ENCODE measurements around the gene DLD.
A peak's percentile ranks its signal among the peaks of the same experiment; 100 is the strongest.
"Not testable (repeated sequence)": the region's sequence is repeated elsewhere in the genome, so short reads cannot be mapped to it uniquely, and the experiment has no call there.

The DLD gene

DNA sequence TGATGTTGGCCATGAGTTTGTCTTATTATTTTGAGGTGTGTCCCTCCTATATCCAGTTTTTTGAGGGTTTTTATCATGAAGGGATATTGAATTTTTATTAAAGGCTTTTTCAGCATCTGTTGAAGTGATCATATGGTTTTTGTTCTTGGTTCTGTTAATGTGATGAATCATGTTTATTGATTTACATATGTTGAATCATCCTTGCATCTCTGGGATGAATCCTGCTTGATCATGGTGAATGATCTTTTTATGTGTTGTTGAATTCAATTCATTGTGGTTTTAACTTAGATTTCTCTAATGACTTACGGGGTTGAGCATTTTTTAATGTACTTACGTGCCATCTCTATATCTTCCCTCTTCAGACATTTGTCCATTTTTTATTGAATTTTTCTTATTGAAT, 22.9 kb downstream of the DLD start:
- Histone ChIP-seq H3K9ac (no peak overlapping the region), H3K27me3 (no peaks in the 10 kb centered on the region), H3K4me3 (no peak overlapping the region), H4K20me1 (peaks cover 20% of the 10 kb centered on the region), H3K4me2 (no peak overlapping the region), H3K4me1 (no peaks in the 10 kb centered on the region), H3K27ac (no peak overlapping the region), H3K9me3 (no peaks in the 10 kb centered on the region), H3K36me3 (peaks cover 92% of the 10 kb centered on the region)
- no peak for TF ChIP-seq Cebpa-rat (IDR thresholded peaks at IDR 0.05)

DNA sequence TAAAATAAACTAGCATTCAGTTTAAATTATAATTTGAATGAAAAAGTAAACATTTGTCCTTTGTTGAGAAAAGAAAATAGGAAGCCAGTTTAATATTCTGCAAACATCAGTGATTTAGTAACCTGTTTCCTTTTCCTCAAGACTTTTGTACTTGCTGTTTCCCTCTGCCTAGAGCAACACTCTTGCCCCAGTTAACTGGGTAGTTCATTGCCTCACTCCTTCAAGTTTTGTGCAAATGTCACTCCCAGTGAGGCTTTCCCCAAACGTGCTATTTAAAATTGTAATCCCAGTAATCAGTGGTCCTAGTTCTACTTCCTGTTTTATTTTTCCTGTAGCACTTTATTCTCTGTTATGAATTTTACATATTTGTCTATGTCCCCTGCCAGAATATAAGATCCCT, 23.8 kb downstream of the DLD start:
- Histone ChIP-seq H3K27me3 (no peaks in the 10 kb centered on the region), H3K4me2 (no peak overlapping the region), H3K9me3 (no peaks in the 10 kb centered on the region), H3K9ac (no peak overlapping the region), H3K4me3 (no peak overlapping the region), H3K36me3 (peaks cover 92% of the 10 kb centered on the region), H4K20me1 (peaks cover 20% of the 10 kb centered on the region), H3K27ac (no peak overlapping the region), H3K4me1 (no peaks in the 10 kb centered on the region)
- no peak for TF ChIP-seq Cebpa-rat (IDR thresholded peaks at IDR 0.05)

DNA sequence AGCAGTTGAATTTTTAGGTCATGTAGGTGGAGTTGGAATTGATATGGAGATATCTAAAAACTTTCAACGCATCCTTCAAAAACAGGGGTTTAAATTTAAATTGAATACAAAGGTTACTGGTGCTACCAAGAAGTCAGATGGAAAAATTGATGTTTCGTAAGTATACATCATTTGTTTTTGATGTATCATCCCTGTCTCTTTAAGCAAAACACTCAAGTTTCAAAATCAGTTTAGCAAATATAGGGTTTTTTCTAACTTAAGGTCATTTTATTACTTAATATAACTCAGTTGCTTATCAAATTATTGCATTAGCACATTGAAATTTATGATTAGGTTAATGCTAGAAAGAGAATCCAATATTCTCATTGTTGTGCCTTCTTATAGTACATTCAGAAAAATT, 24.6 kb downstream of the DLD start:
- H3K4me2 ChIP-seq: no peak overlapping the region
- peaks cover 20% of the 10 kb centered on the region for H4K20me1 ChIP-seq
- no peak overlapping the region for H3K27ac ChIP-seq
- TF ChIP-seq Cebpa-rat (IDR thresholded peaks at IDR 0.05): no peak
- H3K4me3 ChIP-seq: no peak overlapping the region
- peaks cover 92% of the 10 kb centered on the region for H3K36me3 ChIP-seq
- H3K4me1 ChIP-seq: peaks cover 4% of the 10 kb centered on the region
- H3K27me3 ChIP-seq: no peaks in the 10 kb centered on the region
- H3K9ac ChIP-seq: no peak overlapping the region
- no peaks in the 10 kb centered on the region for H3K9me3 ChIP-seq

DNA sequence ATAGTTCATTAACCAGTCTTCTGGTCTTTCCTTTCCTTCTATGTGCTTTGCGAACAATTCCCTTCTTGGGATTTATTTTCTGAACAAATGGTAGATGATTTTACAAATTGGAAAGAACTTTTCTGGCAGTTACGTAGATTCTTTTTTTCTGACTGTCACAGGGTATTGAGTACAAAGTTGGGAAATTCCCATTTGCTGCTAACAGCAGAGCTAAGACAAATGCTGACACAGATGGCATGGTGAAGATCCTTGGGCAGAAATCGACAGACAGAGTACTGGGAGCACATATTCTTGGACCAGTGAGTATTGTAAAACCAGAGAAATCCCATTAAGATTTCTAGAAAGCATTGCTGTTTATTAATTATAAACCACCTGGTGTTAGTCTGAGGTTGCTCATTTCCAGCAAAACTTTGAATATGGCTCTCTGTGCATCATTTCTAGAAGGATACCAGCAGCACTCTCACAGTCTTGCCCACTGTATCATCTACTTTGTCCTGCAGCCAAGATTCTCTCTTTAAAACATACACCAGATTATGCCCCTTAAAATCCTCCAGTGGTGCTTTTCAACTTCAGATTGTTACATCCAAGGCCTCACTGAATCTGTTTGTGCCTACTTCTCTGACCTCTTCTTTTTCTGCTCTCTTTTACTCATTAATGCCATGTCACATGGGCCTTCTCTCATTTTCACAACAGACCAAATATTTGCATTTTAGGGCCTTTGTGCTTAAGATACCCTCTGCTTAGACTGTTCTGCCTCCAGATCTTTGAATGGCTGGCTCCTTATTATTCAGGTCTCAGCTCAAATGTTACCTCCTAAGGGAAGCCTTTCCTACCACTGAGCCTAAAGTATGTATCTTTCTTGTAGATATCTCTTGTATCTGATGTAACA, 27.0 kb downstream of the DLD start:
- H3K36me3 ChIP-seq: peaks cover 90% of the 10 kb centered on the region
- no peak overlapping the region for H3K27ac ChIP-seq
- peaks cover 6% of the 10 kb centered on the region for H3K4me1 ChIP-seq

DNA sequence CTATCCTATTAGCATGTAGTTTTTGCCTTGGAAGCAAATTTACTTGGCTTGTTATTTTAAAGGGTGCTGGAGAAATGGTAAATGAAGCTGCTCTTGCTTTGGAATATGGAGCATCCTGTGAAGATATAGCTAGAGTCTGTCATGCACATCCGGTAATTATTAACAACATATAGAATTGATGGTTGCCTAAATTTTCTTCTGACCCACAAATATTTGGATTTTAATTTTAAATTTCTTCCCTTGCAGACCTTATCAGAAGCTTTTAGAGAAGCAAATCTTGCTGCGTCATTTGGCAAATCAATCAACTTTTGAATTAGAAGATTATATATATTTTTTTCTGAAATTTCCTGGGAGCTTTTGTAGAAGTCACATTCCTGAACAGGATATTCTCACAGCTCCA, 28.0 kb downstream of the DLD start:
- Histone ChIP-seq H3K27me3 (no peaks in the 10 kb centered on the region), H3K4me2 (no peak overlapping the region), H3K36me3 (peaks cover 88% of the 10 kb centered on the region), H3K27ac (no peak overlapping the region), H3K9me3 (no peaks in the 10 kb centered on the region), H3K4me3 (no peak overlapping the region), H3K4me1 (peaks cover 6% of the 10 kb centered on the region), H4K20me1 (peaks cover 8% of the 10 kb centered on the region; the same call in 1 of the 2 replicates), H3K9ac (no peak overlapping the region)
- no peak for TF ChIP-seq Cebpa-rat (IDR thresholded peaks at IDR 0.05)

More for the DNA sequence above, 27.0 kb downstream of the DLD start:
- Histone ChIP-seq H3K4me3 (no peak overlapping the region), H4K20me1 (peaks cover 10% of the 10 kb centered on the region; the same call in 1 of the 2 replicates), H3K27me3 (no peaks in the 10 kb centered on the region), H3K9me3 (no peaks in the 10 kb centered on the region), H3K4me2 (no peak overlapping the region), H3K9ac (no peak overlapping the region)
- no peak for TF ChIP-seq Cebpa-rat (IDR thresholded peaks at IDR 0.05)

DNA sequence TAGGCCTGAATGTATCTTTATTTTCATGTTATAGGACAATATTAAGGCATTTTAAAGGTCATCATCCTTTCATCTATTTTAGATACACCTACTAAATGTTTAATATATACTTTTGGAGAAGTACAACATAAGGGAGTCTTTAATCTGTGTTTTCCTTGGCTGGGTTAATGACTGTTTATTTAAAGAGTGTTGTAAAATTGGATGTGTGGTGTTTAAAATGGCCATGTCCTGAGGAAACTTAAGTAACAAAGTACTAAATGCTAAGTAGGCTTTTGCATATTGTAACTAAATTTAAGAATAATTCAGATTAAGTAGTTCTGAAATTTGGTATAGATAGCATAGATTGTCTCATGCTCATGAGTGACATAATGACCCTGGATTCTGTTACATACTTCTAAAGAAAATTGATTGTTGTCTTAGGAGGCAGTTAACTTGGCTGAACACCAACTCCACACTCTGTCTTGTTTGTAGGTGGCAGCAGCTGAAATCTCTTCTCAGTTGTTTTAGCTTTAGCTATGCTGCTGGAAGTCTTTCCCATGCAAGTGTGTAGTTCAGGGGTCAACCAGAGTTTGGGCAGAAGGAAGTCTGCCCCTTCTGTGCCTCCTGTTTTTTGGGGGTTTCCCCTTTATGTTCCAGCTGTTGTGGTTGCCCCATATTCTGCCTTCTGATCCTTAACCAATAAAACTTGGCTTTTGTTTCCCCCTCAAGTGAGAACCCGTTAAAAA, 29.2 kb downstream of the DLD start:
- H3K36me3 ChIP-seq: peaks cover 78% of the 10 kb centered on the region
- no peaks in the 10 kb centered on the region for H3K9me3 ChIP-seq
- no peak overlapping the region for H3K9ac ChIP-seq
- peaks cover 18% of the 10 kb centered on the region; the same call in 1 of the 2 replicates for H4K20me1 ChIP-seq
- peaks cover 19% of the 10 kb centered on the region for H3K4me1 ChIP-seq
- H3K4me3 ChIP-seq: no peak overlapping the region
- peak overlapping the region; percentile 12; the same call in 1 of the 2 replicates for H3K4me2 ChIP-seq
- TF ChIP-seq Cebpa-rat (IDR thresholded peaks at IDR 0.05): no peak
- H3K27me3 ChIP-seq: no peaks in the 10 kb centered on the region
- no peak overlapping the region for H3K27ac ChIP-seq

DNA sequence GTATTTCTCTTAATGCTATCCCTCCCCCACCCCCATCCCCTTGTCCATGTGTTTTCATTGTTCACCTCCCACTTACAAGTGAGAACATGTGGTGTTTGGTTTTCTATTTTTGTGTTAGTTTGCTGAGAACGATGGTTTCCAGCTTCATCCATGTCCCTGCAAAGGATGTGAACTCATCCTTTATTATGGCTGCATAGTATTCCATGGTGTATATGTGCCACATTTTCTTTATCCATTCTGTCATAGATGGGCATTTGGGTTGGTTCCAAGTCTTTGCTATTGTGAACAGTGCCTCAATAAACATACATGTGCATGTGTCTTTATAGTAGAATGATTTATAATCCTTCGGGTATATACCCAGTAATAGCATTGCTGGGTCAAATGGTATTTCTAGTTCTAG, 30.8 kb downstream of the DLD start:
- not testable (repeated sequence) for H3K9me3 ChIP-seq, H3K27me3 ChIP-seq, H3K9ac ChIP-seq, H3K27ac ChIP-seq, H3K4me3 ChIP-seq, H3K4me2 ChIP-seq
- Histone ChIP-seq H3K36me3 (peaks cover 68% of the 10 kb centered on the region), H4K20me1 (peaks cover 21% of the 10 kb centered on the region; the same call in 1 of the 2 replicates), H3K4me1 (peaks cover 21% of the 10 kb centered on the region)

DNA sequence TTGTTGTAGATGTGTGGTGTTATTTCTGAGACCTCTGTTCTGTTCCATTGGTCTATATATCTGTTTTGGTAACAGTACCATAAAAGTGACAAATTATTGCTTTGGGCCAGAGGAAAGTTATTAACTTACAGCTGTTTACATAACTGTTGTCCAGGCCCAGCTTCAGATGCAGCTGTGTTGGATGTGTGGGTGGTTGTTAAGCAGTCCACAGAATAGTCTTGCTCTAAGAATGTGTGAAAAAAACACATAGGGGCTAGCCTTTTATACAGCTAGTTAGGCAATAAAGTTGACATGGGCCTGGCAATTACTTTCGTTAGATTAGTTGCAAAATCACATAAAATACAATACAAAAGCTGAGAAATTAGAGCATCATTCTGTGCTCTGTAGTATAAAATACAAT, 31.9 kb downstream of the DLD start:
- no peaks in the 10 kb centered on the region for H3K27me3 ChIP-seq
- H3K4me2 ChIP-seq: no peak overlapping the region
- no peak for TF ChIP-seq Cebpa-rat (IDR thresholded peaks at IDR 0.05)
- peaks cover 57% of the 10 kb centered on the region for H3K36me3 ChIP-seq
- H3K4me1 ChIP-seq: peaks cover 21% of the 10 kb centered on the region
- H3K27ac ChIP-seq: no peak overlapping the region
- H4K20me1 ChIP-seq: peaks cover 21% of the 10 kb centered on the region; the same call in 1 of the 2 replicates
- H3K4me3 ChIP-seq: no peak overlapping the region
- H3K9me3 ChIP-seq: no peaks in the 10 kb centered on the region
- no peak overlapping the region for H3K9ac ChIP-seq

DNA sequence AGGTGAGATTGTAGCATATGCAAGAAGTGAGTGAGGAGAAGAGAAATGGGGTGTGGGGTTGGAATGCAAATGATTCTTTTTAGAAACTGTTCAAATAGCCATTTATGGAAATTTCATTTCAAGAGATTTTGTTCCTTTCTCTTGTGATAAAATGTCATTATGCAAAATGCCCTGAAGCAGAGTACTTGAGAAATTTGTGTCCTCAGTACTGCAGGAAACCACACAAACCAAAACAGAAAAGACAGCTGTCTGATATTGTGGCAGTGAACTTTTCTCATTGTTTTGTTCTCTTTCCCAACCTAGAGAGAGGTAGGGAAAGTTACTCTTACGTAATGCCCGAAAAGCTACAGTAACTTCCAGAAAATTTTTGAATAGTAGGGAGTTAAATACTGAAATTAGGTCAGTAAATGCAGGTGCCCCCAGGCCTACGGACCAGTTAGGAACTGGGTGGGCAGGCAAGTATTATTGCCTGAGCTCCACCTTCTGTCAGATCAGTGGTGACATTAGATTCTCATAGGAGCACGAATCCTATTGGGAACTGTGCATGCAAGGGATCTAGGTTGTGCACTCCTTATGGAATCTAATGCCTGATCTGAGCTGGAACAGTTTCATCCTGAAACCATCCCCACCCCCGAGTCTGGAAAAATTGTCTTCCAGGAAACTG, 34.0 kb downstream of the DLD start:
- Histone ChIP-seq H3K4me2 (peak overlapping the region; percentile 37), H3K36me3 (peaks cover 43% of the 10 kb centered on the region)
- TF ChIP-seq Cebpa-rat (IDR thresholded peaks at IDR 0.05): no peak

More for the DNA sequence above, 34.0 kb downstream of the DLD start:
- H3K27me3 ChIP-seq: no peaks in the 10 kb centered on the region
- no peaks in the 10 kb centered on the region for H3K9me3 ChIP-seq
- no peak overlapping the region for H3K27ac ChIP-seq
- peaks cover 21% of the 10 kb centered on the region for H3K4me1 ChIP-seq
- peaks cover 21% of the 10 kb centered on the region; the same call in 1 of the 2 replicates for H4K20me1 ChIP-seq
- H3K4me3 ChIP-seq: no peak overlapping the region
- H3K9ac ChIP-seq: no peak overlapping the region
